GM19395 (cell line): ENCODE measurements around the gene MAP3K13.
"Not testable (repeated sequence)": the region's sequence is repeated elsewhere in the genome, so short reads cannot be mapped to it uniquely, and the experiment has no call there.

Experiments used
- ATAC-seq: cut with Tn5 transposase; IDR thresholded peaks from one replicate; pipeline ENCODE4 v1.9.1; 2021; ENCODE audit warnings: mild to moderate bottlenecking, moderate library complexity; ENCODE audit not compliant: unreplicated experiment

The MAP3K13 gene

DNA sequence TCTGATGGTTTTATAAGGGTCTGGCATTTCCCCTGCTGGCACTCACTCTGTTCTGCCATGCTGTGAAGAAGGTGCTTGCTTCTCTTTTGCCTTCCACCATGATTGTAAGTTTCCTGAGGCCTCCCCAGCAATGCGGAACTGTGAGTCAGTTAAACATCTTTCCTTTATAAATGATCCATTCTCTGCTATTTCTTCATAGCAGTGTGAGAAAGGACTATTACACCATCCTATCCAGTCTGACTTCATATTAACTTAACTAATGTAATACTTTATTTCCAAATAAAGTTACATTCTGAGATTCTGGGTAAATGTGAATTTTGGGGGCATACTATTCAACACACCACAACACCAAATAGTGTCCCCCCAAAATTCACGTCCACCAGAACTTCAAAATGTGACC lies 22.2 kb upstream of the MAP3K13 start:
- no peak for ATAC-seq

DNA sequence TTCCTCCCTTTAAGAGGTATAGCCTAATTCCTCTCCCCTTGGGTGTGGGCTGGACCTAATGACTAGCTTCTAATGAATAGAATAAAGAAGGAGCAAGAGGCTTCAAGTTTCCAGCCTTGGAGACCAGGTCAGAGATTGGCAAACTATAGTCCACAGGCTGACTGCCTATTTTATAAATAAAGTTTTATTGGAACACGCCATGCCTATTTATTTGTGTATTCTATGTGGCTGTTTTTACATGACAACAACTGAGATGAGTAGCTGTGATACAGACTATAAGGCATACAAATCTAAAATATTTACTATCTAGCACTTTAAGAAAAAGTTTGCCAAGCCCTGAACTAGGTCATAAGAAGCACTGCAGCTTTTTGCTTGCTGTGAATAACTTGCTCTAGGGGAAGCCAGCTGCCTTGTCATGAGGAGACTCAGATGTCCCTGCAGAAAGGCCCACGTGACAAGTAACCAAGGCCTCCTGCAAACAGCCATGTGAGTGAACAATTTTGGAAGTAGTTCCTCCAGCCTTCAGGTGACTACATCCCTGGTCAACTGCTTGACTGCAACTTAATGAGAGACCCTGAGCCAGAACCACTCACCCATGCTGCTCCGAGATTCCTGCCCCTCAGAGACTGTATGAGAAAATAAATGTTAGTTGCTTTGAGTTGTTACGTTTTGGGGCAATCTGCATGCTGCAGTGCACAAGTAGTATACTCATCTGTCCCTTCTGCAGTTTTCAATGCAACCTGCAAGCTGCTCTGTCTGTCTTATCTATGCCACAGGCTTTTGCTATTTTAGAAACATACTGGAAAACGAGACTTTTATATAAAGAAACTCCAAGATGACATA lies 21.1 kb upstream of the MAP3K13 start:
- ATAC-seq = no peak

DNA sequence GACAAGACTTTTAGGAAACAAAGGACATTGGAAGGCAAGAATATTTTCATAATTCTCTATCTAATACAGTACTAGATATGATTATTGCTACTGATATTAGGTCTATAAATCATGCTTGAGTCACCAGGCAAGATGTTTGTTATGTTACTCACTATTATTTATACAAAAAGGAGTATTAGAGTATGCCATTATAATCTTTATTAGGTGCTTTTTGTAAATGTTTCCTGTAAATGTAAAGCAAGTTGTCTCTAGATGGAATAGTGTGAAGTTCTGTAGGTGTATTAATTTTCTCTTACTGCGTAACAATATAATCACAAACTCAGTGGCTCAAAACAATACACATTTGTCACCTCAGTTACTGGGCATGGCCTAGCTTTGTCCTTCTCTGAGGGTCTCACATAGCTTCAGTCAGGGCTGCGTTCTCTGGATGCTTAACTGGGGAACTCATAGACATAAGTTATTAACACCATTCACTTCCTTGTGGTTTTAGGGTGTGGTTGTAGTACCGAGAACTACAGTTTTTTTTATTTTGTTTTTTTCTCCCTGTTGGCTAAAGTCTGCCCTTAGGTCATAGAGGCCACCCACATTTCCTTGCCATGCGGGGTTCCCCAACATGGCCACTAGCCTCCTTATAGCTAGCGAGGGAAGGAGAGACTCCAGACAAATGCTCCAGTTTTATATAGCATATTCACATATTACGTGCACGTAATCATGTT lies 20.3 kb upstream of the MAP3K13 start:
- ATAC-seq = no peak

DNA sequence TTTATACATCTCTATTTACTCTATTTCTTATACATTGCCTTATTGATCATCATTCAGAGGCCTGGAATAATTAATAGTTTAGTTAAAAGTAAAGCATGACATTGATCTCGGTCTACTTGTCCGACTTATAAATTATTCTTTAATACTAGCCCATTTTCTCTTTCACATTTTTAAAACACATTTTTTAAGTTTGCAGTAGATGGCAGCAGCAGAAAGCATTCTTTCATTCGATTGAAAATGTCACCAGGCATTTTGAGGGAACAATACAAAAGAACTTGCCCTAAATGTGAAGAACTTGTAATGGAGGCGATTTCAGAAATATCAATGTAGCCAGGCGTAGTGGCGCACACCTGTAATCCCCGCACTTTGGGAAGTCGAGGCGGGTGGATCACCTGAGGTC lies 15.5 kb upstream of the MAP3K13 start:
- ATAC-seq = no peak

- ATAC-seq = no peak
Observed at GRCh38 chr3:185350841-185351240, 12.1 kb upstream of the MAP3K13 start.

DNA sequence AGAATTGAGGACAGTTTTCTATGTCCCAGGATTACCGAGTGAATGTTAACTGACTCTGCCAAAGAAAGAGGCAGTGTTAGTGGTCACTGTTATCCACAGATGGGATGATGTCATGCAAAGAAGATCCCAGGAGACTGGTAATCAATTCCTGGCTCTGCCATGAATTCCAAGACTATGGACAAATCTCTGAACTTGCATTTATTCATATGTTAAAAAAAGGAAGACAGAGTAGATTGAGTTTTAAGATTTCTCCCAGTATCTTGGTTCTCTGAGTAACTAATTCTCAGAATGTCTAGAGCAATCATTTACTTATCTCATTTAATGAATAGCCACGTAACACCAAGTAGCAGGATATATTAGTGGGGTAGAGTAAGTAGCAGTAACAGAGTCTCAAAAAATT lies 11.5 kb upstream of the MAP3K13 start:
- no peak for ATAC-seq

DNA sequence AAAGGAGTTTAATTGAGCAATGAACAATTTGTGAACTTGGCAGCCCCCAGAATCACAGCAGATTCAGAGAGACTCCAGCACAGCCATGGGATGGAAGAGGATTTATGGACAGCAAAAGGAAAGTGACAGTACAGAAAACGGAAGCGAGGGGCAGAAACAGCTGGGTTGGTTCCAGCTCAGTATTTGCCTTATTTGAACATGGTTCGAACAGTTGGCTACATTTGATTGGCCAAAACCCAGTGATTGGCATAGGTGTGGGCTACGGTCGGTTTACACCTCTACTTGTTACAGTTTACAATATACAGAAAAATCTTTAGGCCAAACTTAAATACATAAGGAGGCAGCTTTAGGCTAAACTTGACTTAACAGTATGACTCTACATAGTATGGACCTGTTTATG lies 9.7 kb upstream of the MAP3K13 start:
- ATAC-seq = no peak

DNA sequence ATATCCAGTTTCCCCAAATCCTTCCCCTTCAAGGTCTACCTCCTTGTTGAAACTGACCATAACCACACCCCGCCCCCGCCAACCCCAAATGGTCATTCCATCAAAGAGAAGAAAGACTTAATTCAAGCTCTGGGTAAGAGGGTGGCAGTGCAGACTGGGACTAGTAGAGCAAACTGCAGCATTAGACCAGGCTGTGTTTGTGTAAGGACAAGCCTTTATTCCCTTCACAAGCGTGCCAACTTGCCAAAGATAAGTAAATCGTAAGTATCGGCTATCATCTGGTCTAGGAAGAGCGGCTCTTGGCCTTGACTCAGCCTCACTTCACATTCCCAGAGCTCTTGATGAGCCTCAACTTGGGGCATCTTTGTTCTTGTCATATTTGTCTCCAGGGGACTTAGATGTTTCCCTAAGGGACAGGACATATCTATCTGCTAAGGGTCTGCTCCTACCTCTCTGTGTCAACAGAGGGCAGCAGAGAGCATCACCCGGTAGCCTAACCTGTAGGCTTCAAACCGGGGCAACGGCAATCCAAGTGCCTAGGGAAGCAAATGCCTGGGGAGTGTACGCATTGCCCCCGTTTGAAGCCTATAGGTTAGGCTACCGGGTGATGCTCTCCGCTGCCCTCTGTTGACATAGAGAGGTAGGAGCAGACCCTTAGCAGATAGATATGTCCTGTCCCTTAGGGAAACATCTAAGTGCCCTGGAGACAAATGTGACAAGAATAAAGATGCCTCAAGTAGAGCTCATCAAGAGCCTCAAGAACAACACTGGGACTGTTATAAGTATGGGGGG lies 8.9 kb upstream of the MAP3K13 start:
- ATAC-seq = peak; percentile 100

GRCh38 chr3:185356499-185356898 lies 6.4 kb upstream of the MAP3K13 start:
- no peak for ATAC-seq

GRCh38 chr3:185361920-185362319 lies 1.0 kb upstream of the MAP3K13 start:
- no peak for ATAC-seq

DNA sequence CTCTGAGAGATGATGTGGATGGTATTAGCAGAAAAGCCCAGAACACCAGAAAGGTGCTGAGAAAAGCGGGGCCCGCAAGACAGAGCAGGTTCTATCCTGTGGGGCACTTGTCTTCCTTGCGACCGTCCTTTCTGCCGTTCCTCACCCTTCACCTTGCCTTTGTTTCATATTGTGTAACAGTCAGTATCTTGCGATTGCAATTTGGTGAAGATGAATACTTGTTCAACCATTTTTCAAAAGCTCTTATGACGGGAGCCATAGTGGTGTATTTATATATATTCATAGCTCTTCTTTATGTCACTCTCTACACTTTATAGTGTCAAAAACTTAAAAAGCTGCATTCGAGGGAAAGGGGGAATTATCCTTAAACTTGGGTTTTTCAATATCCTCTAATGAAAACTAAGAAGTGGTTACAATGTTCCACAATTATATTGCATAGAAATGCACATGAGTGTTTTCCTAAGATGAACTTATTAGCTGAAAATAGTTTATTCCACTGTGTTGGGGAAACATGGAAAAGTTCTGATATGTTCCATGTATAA lies 797 bp downstream of the MAP3K13 start:
- ATAC-seq = no peak

- no peak for ATAC-seq
Observed at GRCh38 chr3:185365291-185366073, 2.5 kb downstream of the MAP3K13 start.

DNA sequence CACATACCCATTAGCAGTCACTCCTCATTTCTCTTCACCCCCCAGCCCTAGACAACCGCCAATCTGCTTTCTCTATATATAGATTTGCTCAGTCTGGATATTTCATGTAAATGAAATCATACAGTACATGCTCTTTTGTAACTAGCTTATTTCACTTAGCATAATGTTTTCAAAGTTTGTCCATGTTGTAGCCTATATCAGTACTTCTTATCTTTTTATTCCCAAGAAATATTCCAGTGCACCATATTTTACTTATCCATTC lies 3.1 kb downstream of the MAP3K13 start:
- ATAC-seq = no peak

DNA sequence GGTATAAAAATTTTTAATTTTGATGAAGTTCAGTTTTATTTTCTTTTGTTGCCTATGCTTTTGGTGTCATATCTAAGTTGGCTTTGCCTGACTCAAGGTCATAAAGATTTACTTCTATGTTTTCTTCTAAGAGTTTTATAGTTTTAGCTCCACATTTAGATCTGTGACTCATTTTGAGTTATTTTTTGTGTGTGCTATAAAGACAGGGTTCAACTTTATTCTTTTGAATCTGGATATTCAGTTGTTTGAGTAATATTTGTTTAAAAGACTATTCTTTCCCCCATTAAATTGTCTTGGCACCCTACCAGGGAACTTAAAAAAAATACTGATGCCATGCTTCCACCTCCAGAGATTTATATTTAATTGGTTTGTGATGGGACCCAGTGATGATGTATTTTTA lies 4.0 kb downstream of the MAP3K13 start:
- ATAC-seq = no peak

- ATAC-seq = not testable (repeated sequence)
Observed at GRCh38 chr3:185370349-185370748, 7.4 kb downstream of the MAP3K13 start.

DNA sequence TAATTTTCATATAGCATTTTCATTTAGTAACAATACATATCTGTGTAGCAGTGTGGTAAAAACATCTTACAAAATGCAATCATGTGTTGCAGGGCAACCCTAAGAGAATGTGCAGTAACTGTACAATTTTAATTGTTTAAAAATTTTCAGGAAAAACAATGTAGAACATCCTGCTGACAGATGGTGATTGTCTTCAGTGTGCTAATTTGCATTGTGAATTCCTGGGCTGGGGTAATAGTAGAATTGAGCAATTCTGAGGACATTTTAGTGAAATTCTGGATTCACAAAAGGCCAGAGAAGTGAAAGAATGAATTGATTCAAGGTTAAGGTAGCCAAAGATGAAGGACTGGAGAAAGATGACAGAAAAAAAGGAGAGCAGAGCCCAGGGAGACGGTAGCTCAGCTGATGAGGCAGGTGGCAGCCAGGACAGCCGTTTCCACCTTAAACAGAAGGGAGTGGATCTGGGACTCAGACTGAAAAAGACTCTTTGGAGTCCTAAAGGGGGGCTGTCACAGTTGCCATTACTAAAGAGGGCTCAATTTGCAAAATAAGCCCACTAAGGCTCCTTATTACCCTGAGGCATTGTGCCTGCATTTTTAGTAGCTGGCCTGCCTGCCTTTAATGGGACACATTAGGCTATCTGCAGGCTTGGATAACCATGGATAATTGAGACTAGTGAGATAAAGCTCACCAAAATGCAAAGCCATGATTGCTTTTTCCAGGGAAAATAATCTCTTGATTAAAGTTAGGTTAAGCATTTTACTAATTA lies 8.6 kb downstream of the MAP3K13 start:
- ATAC-seq = no peak

DNA sequence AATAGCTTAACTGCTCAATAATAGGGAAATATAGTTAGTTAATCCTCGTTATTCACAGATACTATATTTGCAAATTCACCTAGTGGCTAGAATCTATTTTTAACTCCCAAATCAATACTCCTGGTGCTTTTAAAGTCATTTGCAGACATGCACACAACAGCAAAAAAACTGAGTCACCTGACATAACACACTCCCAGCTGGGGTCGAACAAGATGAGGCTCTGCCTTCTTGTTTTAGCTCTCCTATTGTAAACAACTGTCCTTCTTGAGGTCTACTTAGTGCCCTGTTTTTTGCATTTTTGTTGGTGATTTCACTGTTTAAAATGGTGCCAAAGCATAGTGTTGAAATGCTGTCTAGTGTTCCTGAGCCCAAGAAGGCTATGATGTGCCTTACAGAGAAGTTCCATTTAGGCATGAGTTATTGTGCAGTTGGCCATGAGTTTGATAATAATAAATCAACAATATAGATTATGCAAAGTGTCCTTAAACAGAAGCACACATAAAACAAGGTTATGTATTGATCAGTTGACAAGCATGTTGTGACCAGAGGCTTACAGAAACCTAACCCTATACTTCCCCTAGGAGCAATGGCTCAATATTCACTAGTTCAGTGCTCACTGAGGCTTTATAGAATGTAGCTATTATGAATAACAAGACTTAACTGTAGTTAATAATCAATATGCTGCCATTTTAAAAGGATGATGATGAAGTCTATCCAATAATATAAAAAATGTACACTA lies 18.6 kb downstream of the MAP3K13 start:
- ATAC-seq = no peak

DNA sequence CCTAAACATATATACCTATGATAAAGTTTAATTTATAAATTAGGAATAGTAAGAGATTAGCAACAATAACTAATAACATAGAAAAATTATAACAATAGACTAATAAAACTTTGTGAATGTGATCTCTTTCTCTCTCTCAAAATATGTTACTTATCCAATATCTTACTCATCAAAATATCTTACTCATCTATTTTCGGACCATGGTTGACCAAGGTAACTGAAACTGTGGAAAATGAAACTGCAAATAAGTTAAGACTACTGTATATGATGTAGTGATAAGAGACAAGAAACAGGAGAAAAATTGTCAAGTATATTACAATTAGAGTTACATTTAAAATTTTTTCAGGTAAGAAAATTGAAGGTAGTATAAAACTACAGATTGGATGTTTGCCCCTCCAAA lies 19.2 kb downstream of the MAP3K13 start:
- ATAC-seq = no peak

- ATAC-seq = not testable (repeated sequence)
Observed at GRCh38 chr3:185386515-185386914, 23.6 kb downstream of the MAP3K13 start.
